Neural cell (in vitro differentiated cells): ENCODE measurements around the gene MBNL2. TPM values are rescaled to one million over a fixed set of nuclear protein-coding genes. Genes with fewer than 3 reads are reported as not detected.

ENCODE experiments used
- H2AFZ ChIP-seq: fragments of 200-600, 300-800 bp; sonication (generic), shearing (Covaris generic); 2 replicates; pipeline ENCODE4 v1.6.0; 2014; ENCODE audit warnings: low read depth, mild to moderate bottlenecking, antibody characterized with exemption, low read length, moderate library complexity
- H3F3A ChIP-seq: fragments of 200-600 bp; shearing (Covaris generic); 2 replicates; pipeline ENCODE4 v1.6.1; 2016; ENCODE audit warnings: mild to moderate bottlenecking, moderate library complexity, mixed read lengths, antibody characterized with exemption, low read length; ENCODE audit not compliant: insufficient read depth, poor library complexity, severe bottlenecking
- H3K27ac ChIP-seq: fragments of 200-600, 300-800 bp; sonication (generic), shearing (Covaris generic); 2 replicates; pipeline ENCODE4 v1.5.1; 2014; ENCODE audit warnings: mild to moderate bottlenecking, low read length, moderate library complexity
- H3K27me3 ChIP-seq: fragments of 300-800, 200-600 bp; sonication (generic), shearing (Covaris generic); 2 replicates; pipeline ENCODE4 v1.6.0; 2014; ENCODE audit warnings: mild to moderate bottlenecking, low read depth, low read length, moderate library complexity; ENCODE audit not compliant: insufficient read depth
- H3K36me3 ChIP-seq: fragments of 300-800, 200-600 bp; sonication (generic), shearing (Covaris generic); 2 replicates; pipeline ENCODE4 v1.5.1; 2014; ENCODE audit warnings: mild to moderate bottlenecking, antibody characterized with exemption, low read length, moderate library complexity; ENCODE audit not compliant: insufficient read depth
- H3K4me2 ChIP-seq: fragments of 300-800, 200-600 bp; sonication (generic), shearing (Covaris generic); 2 replicates; pipeline ENCODE4 v1.6.0; 2014; ENCODE audit warnings: mild to moderate bottlenecking, low read length
- H3K4me3 ChIP-seq: fragments of 300-800, 200-600 bp; sonication (generic), shearing (Covaris generic); 2 replicates; pipeline ENCODE4 v1.5.1; 2014; ENCODE audit warnings: mild to moderate bottlenecking, low read length, moderate library complexity
- H3K79me2 ChIP-seq: fragments of 200-600 bp; shearing (Covaris generic); replicated peaks from 2 replicates; pipeline ENCODE4 v1.6.0; 2014; ENCODE audit warnings: mild to moderate bottlenecking, low read length, moderate library complexity; ENCODE audit not compliant: insufficient read depth
- H3K9ac ChIP-seq: fragments of 300-800, 200-600 bp; sonication (generic), shearing (Covaris generic); 2 replicates; pipeline ENCODE4 v1.6.1; 2016; ENCODE audit warnings: mild to moderate bottlenecking, low read length, mixed read lengths
- H3K9me2 ChIP-seq: fragments of 200-600 bp; shearing (Covaris generic); 2 replicates; pipeline ENCODE4 v1.6.1; 2016; ENCODE audit warnings: mild to moderate bottlenecking, low read length, mixed read lengths; ENCODE audit not compliant: insufficient read depth
- H3K9me3 ChIP-seq: fragments of 200-600, 300-800 bp; sonication (generic), shearing (Covaris generic); 2 replicates; pipeline ENCODE4 v1.6.1; 2016; ENCODE audit warnings: mild to moderate bottlenecking, mixed run types, low read length, moderate library complexity, mixed read lengths
- H4K20me1 ChIP-seq: fragments of 200-600 bp; shearing (Covaris generic); 2 replicates; pipeline ENCODE4 v1.6.1; 2016; ENCODE audit warnings: mild to moderate bottlenecking, mixed run types; ENCODE audit not compliant: insufficient read depth
- EP300 ChIP-seq: fragments of 450-650 bp; conservative IDR thresholded peaks from 2 replicates; pipeline ENCODE4 v1.6.1; 2014; ENCODE audit warnings: antibody characterized with exemption, mild to moderate bottlenecking, moderate library complexity; ENCODE audit not compliant: poor library complexity, severe bottlenecking
- EZH2 ChIP-seq: fragments of 200-600, 300-800 bp; shearing (Covaris generic), sonication (generic); IDR thresholded peaks from 2 replicates; pipeline ENCODE4 v1.6.1; 2014; ENCODE audit warnings: antibody characterized with exemption, low read length, borderline replicate concordance, mild to moderate bottlenecking; ENCODE audit not compliant: insufficient read depth, poor library complexity, severe bottlenecking
- MXI1 ChIP-seq: fragments of 450-650 bp; conservative IDR thresholded peaks from 2 replicates; pipeline ENCODE4 v1.6.1; 2014; ENCODE audit warnings: antibody characterized with exemption, mild to moderate bottlenecking; ENCODE audit not compliant: poor library complexity, severe bottlenecking
- POLR2AphosphoS5 ChIP-seq: IDR thresholded peaks from 2 replicates; pipeline ENCODE4 v1.6.1; 2012
- RAD21 ChIP-seq: fragments of 450-650 bp; conservative IDR thresholded peaks from 2 replicates; pipeline ENCODE4 v1.6.1; 2014; ENCODE audit warnings: antibody characterized with exemption, mild to moderate bottlenecking, moderate library complexity
- SMC3 ChIP-seq: fragments of 450-650 bp; conservative IDR thresholded peaks from 2 replicates; pipeline ENCODE4 v1.6.1; 2014; ENCODE audit warnings: antibody characterized with exemption, mild to moderate bottlenecking, moderate library complexity; ENCODE audit not compliant: poor library complexity
- TAF1 ChIP-seq: IDR thresholded peaks from 2 replicates; pipeline ENCODE4 v1.6.1; 2012; ENCODE audit warnings: low read depth
- polyA plus RNA-seq: library from polyadenylated mRNA; depleted of rRNA; stranded (reverse); fragments of >200 nt; gene quantifications from 2 replicates; pipeline ENCODE4 v1.2.3, GENCODE V29; 2014
- TF ChIP-seq, protein P1 (sequence below): fragments of 450-650 bp; IDR thresholded peaks from 2 replicates; pipeline ENCODE4 v1.5.1; 2014; ENCODE audit warnings: antibody characterized with exemption, mild to moderate bottlenecking, moderate library complexity; ENCODE audit not compliant: poor library complexity, severe bottlenecking
- TF ChIP-seq, protein P2 (sequence below): IDR thresholded peaks from 2 replicates; pipeline ENCODE4 v1.6.1; 2012; ENCODE audit warnings: borderline replicate concordance

MBNL2 gene
- polyA plus RNA-seq, 1 donor from 2014 or later, result 4.3 TPM

DNA sequence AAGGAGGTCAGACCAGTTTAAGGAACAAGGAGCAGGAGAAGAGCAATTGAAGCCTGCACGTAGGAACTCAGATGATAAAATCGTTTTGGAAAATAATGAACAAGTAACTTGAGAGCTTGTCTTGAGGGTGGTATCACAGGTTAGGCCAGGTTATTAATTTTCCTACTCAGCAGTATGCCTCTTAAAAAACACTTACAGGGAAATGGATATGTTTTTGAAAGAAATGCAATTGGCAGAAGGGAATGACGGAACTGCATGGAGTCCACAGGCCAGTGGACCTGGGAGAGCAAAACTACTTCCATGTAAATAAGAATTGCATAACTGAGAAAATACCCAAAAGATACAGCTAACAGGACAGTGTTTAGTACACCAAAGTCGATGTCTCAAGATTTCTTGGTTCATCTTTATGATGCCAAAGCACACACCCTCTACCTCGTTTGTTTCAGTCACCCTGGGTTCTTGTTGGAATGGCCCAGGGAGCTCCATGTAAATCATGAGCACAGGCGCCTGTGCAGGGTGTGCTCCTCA is 35.2 kb downstream of the MBNL2 start:
- Histone ChIP-seq H2AFZ (no peak overlapping the region), H4K20me1 (no peaks in the 10 kb centered on the region), H3K27me3 (no peaks in the 10 kb centered on the region), H3K4me3 (no peak overlapping the region), H3K9me3 (no peaks in the 10 kb centered on the region), H3K9me2 (no peaks in the 10 kb centered on the region), H3K9ac (no peak overlapping the region), H3K27ac (no peak overlapping the region), H3K36me3 (no peaks in the 10 kb centered on the region), H3F3A (no peaks in the 10 kb centered on the region), H3K79me2 (no peaks in the 10 kb centered on the region), H3K4me2 (no peak overlapping the region)
- TF ChIP-seq, protein P1, sequence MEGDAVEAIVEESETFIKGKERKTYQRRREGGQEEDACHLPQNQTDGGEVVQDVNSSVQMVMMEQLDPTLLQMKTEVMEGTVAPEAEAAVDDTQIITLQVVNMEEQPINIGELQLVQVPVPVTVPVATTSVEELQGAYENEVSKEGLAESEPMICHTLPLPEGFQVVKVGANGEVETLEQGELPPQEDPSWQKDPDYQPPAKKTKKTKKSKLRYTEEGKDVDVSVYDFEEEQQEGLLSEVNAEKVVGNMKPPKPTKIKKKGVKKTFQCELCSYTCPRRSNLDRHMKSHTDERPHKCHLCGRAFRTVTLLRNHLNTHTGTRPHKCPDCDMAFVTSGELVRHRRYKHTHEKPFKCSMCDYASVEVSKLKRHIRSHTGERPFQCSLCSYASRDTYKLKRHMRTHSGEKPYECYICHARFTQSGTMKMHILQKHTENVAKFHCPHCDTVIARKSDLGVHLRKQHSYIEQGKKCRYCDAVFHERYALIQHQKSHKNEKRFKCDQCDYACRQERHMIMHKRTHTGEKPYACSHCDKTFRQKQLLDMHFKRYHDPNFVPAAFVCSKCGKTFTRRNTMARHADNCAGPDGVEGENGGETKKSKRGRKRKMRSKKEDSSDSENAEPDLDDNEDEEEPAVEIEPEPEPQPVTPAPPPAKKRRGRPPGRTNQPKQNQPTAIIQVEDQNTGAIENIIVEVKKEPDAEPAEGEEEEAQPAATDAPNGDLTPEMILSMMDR, result no peak
- TF ChIP-seq SMC3, result no peak
- no peak for TF ChIP-seq TAF1
- no peak for TF ChIP-seq MXI1
- TF ChIP-seq, protein P2, sequence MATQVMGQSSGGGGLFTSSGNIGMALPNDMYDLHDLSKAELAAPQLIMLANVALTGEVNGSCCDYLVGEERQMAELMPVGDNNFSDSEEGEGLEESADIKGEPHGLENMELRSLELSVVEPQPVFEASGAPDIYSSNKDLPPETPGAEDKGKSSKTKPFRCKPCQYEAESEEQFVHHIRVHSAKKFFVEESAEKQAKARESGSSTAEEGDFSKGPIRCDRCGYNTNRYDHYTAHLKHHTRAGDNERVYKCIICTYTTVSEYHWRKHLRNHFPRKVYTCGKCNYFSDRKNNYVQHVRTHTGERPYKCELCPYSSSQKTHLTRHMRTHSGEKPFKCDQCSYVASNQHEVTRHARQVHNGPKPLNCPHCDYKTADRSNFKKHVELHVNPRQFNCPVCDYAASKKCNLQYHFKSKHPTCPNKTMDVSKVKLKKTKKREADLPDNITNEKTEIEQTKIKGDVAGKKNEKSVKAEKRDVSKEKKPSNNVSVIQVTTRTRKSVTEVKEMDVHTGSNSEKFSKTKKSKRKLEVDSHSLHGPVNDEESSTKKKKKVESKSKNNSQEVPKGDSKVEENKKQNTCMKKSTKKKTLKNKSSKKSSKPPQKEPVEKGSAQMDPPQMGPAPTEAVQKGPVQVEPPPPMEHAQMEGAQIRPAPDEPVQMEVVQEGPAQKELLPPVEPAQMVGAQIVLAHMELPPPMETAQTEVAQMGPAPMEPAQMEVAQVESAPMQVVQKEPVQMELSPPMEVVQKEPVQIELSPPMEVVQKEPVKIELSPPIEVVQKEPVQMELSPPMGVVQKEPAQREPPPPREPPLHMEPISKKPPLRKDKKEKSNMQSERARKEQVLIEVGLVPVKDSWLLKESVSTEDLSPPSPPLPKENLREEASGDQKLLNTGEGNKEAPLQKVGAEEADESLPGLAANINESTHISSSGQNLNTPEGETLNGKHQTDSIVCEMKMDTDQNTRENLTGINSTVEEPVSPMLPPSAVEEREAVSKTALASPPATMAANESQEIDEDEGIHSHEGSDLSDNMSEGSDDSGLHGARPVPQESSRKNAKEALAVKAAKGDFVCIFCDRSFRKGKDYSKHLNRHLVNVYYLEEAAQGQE, result no peak
- TF ChIP-seq EP300, result no peak
- no peak for TF ChIP-seq POLR2AphosphoS5
- no peak for TF ChIP-seq RAD21
- no peak for TF ChIP-seq EZH2

DNA sequence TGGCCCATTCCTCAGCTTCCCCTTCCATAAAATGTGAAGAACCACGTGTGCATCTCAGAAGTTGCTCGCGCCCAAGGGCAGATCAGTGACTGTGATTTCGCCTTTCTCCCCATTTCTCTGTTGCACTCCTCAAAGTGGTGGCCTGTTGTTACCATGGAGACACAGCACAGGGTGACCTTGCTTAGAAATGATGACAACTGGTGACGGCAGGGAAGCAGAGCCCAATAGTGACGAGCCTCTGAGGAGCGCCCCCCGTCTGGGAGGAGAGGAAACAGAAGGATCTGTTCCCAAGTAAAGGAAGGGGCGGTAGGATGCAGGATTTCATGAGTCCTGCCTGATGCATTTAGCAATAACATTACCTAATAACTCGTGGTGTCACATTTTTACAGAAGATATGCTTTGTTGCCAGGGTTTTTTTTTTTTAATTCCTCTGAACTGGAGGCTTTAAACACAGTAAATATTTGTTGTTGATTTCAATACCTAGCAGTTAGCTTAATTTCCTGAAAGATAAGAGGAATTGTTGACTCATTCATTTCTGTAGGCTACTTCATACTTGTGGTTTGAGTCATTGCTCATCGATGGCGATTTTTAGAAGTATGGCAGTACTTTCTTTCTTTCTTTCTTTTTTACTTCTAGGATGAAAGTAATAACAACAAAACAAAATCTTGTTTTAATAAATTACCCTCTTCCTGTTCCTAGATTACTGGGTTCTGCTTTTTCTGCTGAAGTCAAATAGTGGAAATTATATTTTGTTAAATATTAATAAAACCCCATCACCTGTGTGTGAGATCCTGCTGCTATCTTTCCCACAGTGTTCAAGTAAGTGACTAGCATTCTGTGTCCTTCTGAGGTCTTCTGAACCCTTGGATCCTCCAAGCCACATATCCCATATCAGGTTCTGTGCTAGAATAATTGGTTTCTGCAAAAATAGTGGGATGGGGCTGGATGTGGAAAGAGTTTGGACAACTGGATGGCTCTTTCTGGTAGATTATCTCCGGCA is 36.0 kb downstream of the MBNL2 start:
- Histone ChIP-seq H2AFZ (no peak overlapping the region), H3K9me3 (no peaks in the 10 kb centered on the region), H3K79me2 (no peaks in the 10 kb centered on the region), H3K9me2 (no peaks in the 10 kb centered on the region), H3K27me3 (no peaks in the 10 kb centered on the region), H3K4me3 (no peak overlapping the region), H4K20me1 (no peaks in the 10 kb centered on the region), H3K4me2 (no peak overlapping the region), H3K36me3 (no peaks in the 10 kb centered on the region), H3F3A (no peaks in the 10 kb centered on the region), H3K9ac (no peak overlapping the region), H3K27ac (no peak overlapping the region)
- TF ChIP-seq EZH2 (no peak), SMC3 (no peak), RAD21 (no peak)
- TF ChIP-seq, protein P1, result no peak
